IMR-90 (cell line): ENCODE results near the gene OTUB2. TPM values are rescaled to one million over a fixed set of nuclear protein-coding genes. Genes with fewer than 3 reads are reported as not detected.

ENCODE experiments used
- ATAC-seq: fragments of 200-7000 bp; cut with Tn5 transposase; 2 replicates; pipeline ENCODE4 v1.9.1; 2020; ENCODE audit warnings: low read depth, mild to moderate bottlenecking, moderate library complexity
- BruUV-seq: library from RNA; stranded (reverse); fragments of 400-500 nt; replicated peaks from 2 replicates; lab custom pipeline; 2021; lab: Mats Ljungman, UMichigan
- CTCF ChIA-PET: fragments of 300-600 bp; formaldehyde crosslinking; extraction: SDS; loops from one replicate; lab custom pipeline; 2021; ENCODE audit warnings: antibody characterized with exemption; lab: Yijun Ruan, JAX
- POLR2A ChIA-PET: fragments of 300-600 bp; sonication (Branson Sonifier 250); formaldehyde crosslinking; loops from one replicate; lab custom pipeline; 2022; ENCODE audit warnings: antibody characterized with exemption; ENCODE audit not compliant: unreplicated experiment; lab: Charles Lee
- DNase-seq: peaks from one replicate; pipeline ENCODE4 v3.0.0; 2013
- H2AFZ ChIP-seq: replicated peaks from 2 replicates; pipeline ENCODE3; 2013; ENCODE audit warnings: low read length, mild to moderate bottlenecking; ENCODE audit not compliant: poor library complexity
- H2AK5ac ChIP-seq: 2 replicates; pipeline ENCODE4 v1.6.1; 2013; ENCODE audit warnings: low read depth, low read length, inconsistent platforms
- H2AK9ac ChIP-seq: replicated peaks from 2 replicates; pipeline ENCODE3; 2013; ENCODE audit warnings: mild to moderate bottlenecking, low read depth, low read length, moderate library complexity; ENCODE audit not compliant: poor library complexity
- H2BK120ac ChIP-seq: 2 replicates; pipeline ENCODE4 v1.6.1; 2013; ENCODE audit warnings: low read depth, low read length, inconsistent platforms
- H2BK15ac ChIP-seq: 3 replicates; pipeline ENCODE4 v1.6.1; 2013; ENCODE audit warnings: low read depth, low read length, inconsistent platforms
- H2BK20ac ChIP-seq: 2 replicates; pipeline ENCODE4 v1.6.1; 2013; ENCODE audit warnings: low read depth, mild to moderate bottlenecking, inconsistent platforms, low read length, moderate library complexity
- H2BK5ac ChIP-seq: 2 replicates; pipeline ENCODE4 v1.6.1; 2013; ENCODE audit warnings: mild to moderate bottlenecking, low read depth, low read length, inconsistent platforms; ENCODE audit not compliant: poor library complexity, severe bottlenecking
- H3K14ac ChIP-seq: replicated peaks from 2 replicates; pipeline ENCODE4 v1.6.1; 2013; ENCODE audit warnings: low read depth, low read length, inconsistent platforms
- H3K18ac ChIP-seq: 2 replicates; pipeline ENCODE4 v1.6.1; 2013; ENCODE audit warnings: low read depth, low read length, control low read depth
- H3K23ac ChIP-seq: 2 replicates; pipeline ENCODE4 v1.6.1; 2013; ENCODE audit warnings: low read depth, low read length, inconsistent platforms
- H3K27ac ChIP-seq: 2 replicates; pipeline ENCODE4 v1.5.1; 2013; ENCODE audit warnings: mild to moderate bottlenecking, control low read depth, low read length; ENCODE audit not compliant: insufficient read depth
- H3K27me3 ChIP-seq: 2 replicates; pipeline ENCODE4 v1.6.1; 2013; ENCODE audit warnings: low read length; ENCODE audit not compliant: control insufficient read depth, insufficient read depth
- H3K36me3 ChIP-seq: 2 replicates; pipeline ENCODE4 v1.6.1; 2013; ENCODE audit warnings: low read length, mixed read lengths; ENCODE audit not compliant: control insufficient read depth, insufficient read depth
- H3K4ac ChIP-seq: 2 replicates; pipeline ENCODE4 v1.6.1; 2013; ENCODE audit warnings: low read depth, low read length, inconsistent platforms
- H3K4me1 ChIP-seq: 2 replicates; pipeline ENCODE4 v1.6.1; 2013; ENCODE audit warnings: low read length, mixed read lengths; ENCODE audit not compliant: control insufficient read depth, insufficient read depth
- H3K4me2 ChIP-seq: 2 replicates; pipeline ENCODE4 v1.6.1; 2013; ENCODE audit warnings: low read depth, mild to moderate bottlenecking, control low read depth, low read length, moderate library complexity
- H3K4me3 ChIP-seq: 2 replicates; pipeline ENCODE4 v1.5.1; 2013; ENCODE audit warnings: low read depth, mild to moderate bottlenecking, control low read depth, low read length, moderate library complexity; ENCODE audit not compliant: insufficient read depth
- H3K56ac ChIP-seq: 2 replicates; pipeline ENCODE4 v1.6.1; 2013; ENCODE audit warnings: low read length, inconsistent platforms; ENCODE audit not compliant: insufficient read depth; ENCODE audit errors: extremely low read depth
- H3K79me1 ChIP-seq, 2 experiments: 2 replicates each; pipeline ENCODE4 v1.6.1; 2013; ENCODE audit warnings: low read length in 2 of 2, inconsistent platforms in 1 of 2, low read depth in 1 of 2
- H3K9ac ChIP-seq: 2 replicates; pipeline ENCODE4 v1.6.1; 2013; ENCODE audit warnings: low read depth, low read length, control low read depth
- H3K9me1 ChIP-seq: 2 replicates; pipeline ENCODE4 v1.6.1; 2013; ENCODE audit warnings: low read length, inconsistent platforms; ENCODE audit not compliant: insufficient read depth
- H3K9me3 ChIP-seq: 2 replicates; pipeline ENCODE4 v1.6.1; 2013; ENCODE audit warnings: low read length; ENCODE audit not compliant: control insufficient read depth, insufficient read depth
- H4K20me1 ChIP-seq: 2 replicates; pipeline ENCODE4 v1.6.1; 2013; ENCODE audit warnings: low read length, inconsistent platforms; ENCODE audit not compliant: insufficient read depth
- H4K5ac ChIP-seq: 2 replicates; pipeline ENCODE4 v1.6.1; 2013; ENCODE audit warnings: mild to moderate bottlenecking, low read depth, low read length, control low read depth
- H4K8ac ChIP-seq, 2 experiments: 2 replicates each; pipeline ENCODE4 v1.6.1; 2013; ENCODE audit warnings: low read depth in 2 of 2, low read length in 2 of 2, control low read depth in 1 of 2, inconsistent platforms in 1 of 2
- H4K91ac ChIP-seq: 2 replicates; pipeline ENCODE4 v1.6.1; 2013; ENCODE audit warnings: low read depth, low read length, inconsistent platforms; ENCODE audit not compliant: insufficient read depth
- CTCF ChIP-seq: conservative IDR thresholded peaks from 2 replicates; pipeline ENCODE4 v1.5.1; 2012; ENCODE audit warnings: mild to moderate bottlenecking, low read depth, low read length, improper control_type of control experiment
- MAFK ChIP-seq: IDR thresholded peaks from 2 replicates; pipeline ENCODE4 v1.6.1; 2012; ENCODE audit warnings: low read depth, low read length, improper control_type of control experiment
- USF2 ChIP-seq: fragments of 150-350 bp; IDR thresholded peaks from 2 replicates; pipeline ENCODE4 v1.6.1; 2017; ENCODE audit warnings: mild to moderate bottlenecking, antibody characterized with exemption, low read length, low read depth
- WGBS, 2 experiments: methylation state at CpG; one replicate each; pipeline versions ENCODE4 v1.1.5 to v1.1.7; 2013; ENCODE audit warnings: missing lambda C conversion rate in 2 of 2; ENCODE audit not compliant: insufficient read length in 1 of 2; ENCODE audit errors: extremely low coverage in 2 of 2; 5-methylcytosine and 5-hydroxymethylcytosine counted together
- dilution Hi-C: fragments of 300-500 bp; cut with HindIII; formaldehyde crosslinking; loops from one replicate; pipeline ENCODE4 v1.14.3; 2018; ENCODE audit warnings: low sequenced_read_pairs; ENCODE audit not compliant: unreplicated experiment
- in situ Hi-C: fragments of 300-500 bp; cut with MboI; formaldehyde crosslinking; loops from 3 replicates; pipeline ENCODE4 v1.14.3; 2019; ENCODE audit warnings: low sequenced_read_pairs, inconsistent platforms, mixed read lengths
- intact Hi-C: fragments of 100-400 bp; cut with micrococcal nuclease; formaldehyde crosslinking; loops from 2 replicates; pipeline ENCODE4 v1.10.0; 2022
- polyA plus RNA-seq, 3 experiments: library from polyadenylated mRNA; depleted of rRNA; stranded (reverse); fragments of >200 nt; gene quantifications; 2 replicates each; pipeline ENCODE4 v1.2.3, GENCODE V29; 2012; ENCODE audit warnings: low replicate concordance in 1 of 3
- total RNA-seq: library from RNA; depleted of rRNA; stranded (reverse); fragments of >200 nt; gene quantifications from 2 replicates; pipeline ENCODE4 v1.2.3, GENCODE V29; 2012

The OTUB2 gene
- total and polyA plus RNA-seq, 2 of the 4 experiments (the other 2 are of a cell fraction): 1.1 to 2.5 TPM

- H2AK5ac ChIP-seq: no peak overlapping the region
- TF ChIP-seq MAFK: peak; percentile 37; the same call in 1 of the 2 replicates
- no peak for TF ChIP-seq USF2
- no peak for TF ChIP-seq CTCF
- H3K4ac ChIP-seq: no peak overlapping the region
- dilution Hi-C loops: no loop called here
- DNase-seq: no peak
- H2AK9ac ChIP-seq: peak overlapping the region; percentile 10
- no peak overlapping the region for H3K9ac ChIP-seq
- H3K18ac ChIP-seq: no peak overlapping the region
- CTCF ChIA-PET: interaction anchor here (0.8 to 5.3 kb wide), 2 partner anchors 58 to 139 kb away, joined by 3 to 50 read pairs; no protein-coding TSS in a partner anchor
- H3K4me3 ChIP-seq: no peak overlapping the region
- H2BK15ac ChIP-seq: no peak overlapping the region
- H4K5ac ChIP-seq: no peak overlapping the region
- no peak overlapping the region for H2BK20ac ChIP-seq
- H3K9me3 ChIP-seq: no peaks in the 10 kb centered on the region
- H3K4me2 ChIP-seq: no peak overlapping the region
- POLR2A ChIA-PET: no interaction called here
- no peak overlapping the region for H2BK5ac ChIP-seq
- WGBS, 2 experiments: 93% methylated on average over 12 of the region's 17 CpGs; no CpG with 5 or more reads in 1 of the 2 experiments
- no peak overlapping the region for H3K23ac ChIP-seq
- peaks cover 7% of the 10 kb centered on the region; the same call in 1 of the 2 replicates for H3K4me1 ChIP-seq
- H3K9me1 ChIP-seq: no peaks in the 10 kb centered on the region; the same call in 1 of the 2 replicates
- no peak overlapping the region for H2AFZ ChIP-seq
- no peaks in the 10 kb centered on the region for H4K20me1 ChIP-seq
- no peak overlapping the region for H4K8ac ChIP-seq
- no peak overlapping the region for H2BK120ac ChIP-seq
- H3K27ac ChIP-seq: no peak overlapping the region
- no peak overlapping the region for H3K56ac ChIP-seq
- peaks cover 6% of the 10 kb centered on the region for H3K27me3 ChIP-seq
- intact Hi-C loops: no loop called here
- in situ Hi-C loops: no loop called here
- no peaks in the 10 kb centered on the region for H3K36me3 ChIP-seq
- no TSS peak for BruUV-seq
- no peak overlapping the region for H4K91ac ChIP-seq
- ATAC-seq: no peak
- no peaks in the 10 kb centered on the region for H3K79me1 ChIP-seq
- no peak overlapping the region for H3K14ac ChIP-seq
Measured at GRCh38 chr14:93997916-93998870, 27.9 kb upstream of the OTUB2 start.
